ENCODE results near the gene CCDC157. TPM values are rescaled to one million over a fixed set of nuclear protein-coding genes. Genes with fewer than 3 reads are reported as not detected.

Gene CCDC157
- total RNA-seq, 6 donors from 2014 or later: 3.3 to 16.8 (median 7.9) TPM

DNA sequence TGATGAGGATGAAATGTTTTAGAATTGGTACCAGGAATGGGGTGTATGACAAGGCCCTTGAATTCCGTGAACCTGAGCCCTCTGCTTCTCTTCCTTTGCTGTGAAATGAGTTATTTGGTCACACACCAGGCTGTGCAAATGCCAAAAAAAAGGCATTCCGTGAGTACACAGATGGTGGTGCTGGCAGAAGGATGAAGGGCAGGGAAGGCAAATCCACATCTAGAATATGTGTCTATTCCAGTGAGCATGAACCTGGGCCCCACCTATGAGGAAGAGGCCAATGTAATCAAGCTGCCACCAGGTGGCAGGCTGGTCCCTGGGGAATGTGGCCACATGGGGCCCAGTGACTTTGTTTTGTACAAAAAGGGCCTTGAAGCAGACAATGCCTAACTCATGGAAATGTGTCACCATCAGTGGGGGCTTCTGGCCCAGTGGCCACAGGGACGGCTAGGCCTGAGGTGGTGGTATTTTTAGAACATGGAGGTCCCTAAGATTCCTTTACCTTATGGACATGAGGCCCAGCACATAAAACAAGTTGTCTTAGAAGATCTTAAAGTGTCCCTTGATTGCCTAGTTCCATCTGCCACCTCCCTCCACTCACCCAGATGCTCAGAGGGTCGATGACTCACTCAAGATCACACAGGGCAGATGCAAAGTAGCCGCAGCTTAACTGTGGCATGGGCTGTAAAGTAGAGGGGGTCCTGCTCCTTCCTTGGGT lies 34.3 kb downstream of the CCDC157 start:
- TF ChIP-seq POLR2AphosphoS5 (IDR thresholded peaks at IDR 0.05) (no peak), POLR2A (IDR thresholded peaks at IDR 0.05) (no peak), EP300 (IDR thresholded peaks at IDR 0.05) (no peak)
- TF ChIP-seq, protein P1, sequence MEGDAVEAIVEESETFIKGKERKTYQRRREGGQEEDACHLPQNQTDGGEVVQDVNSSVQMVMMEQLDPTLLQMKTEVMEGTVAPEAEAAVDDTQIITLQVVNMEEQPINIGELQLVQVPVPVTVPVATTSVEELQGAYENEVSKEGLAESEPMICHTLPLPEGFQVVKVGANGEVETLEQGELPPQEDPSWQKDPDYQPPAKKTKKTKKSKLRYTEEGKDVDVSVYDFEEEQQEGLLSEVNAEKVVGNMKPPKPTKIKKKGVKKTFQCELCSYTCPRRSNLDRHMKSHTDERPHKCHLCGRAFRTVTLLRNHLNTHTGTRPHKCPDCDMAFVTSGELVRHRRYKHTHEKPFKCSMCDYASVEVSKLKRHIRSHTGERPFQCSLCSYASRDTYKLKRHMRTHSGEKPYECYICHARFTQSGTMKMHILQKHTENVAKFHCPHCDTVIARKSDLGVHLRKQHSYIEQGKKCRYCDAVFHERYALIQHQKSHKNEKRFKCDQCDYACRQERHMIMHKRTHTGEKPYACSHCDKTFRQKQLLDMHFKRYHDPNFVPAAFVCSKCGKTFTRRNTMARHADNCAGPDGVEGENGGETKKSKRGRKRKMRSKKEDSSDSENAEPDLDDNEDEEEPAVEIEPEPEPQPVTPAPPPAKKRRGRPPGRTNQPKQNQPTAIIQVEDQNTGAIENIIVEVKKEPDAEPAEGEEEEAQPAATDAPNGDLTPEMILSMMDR (IDR thresholded peaks at IDR 0.05): peak; percentile 74 to 88 (median 79)
- peak overlapping the region in 1 of 4 donors; percentile 33 for H3K27ac ChIP-seq

DNA sequence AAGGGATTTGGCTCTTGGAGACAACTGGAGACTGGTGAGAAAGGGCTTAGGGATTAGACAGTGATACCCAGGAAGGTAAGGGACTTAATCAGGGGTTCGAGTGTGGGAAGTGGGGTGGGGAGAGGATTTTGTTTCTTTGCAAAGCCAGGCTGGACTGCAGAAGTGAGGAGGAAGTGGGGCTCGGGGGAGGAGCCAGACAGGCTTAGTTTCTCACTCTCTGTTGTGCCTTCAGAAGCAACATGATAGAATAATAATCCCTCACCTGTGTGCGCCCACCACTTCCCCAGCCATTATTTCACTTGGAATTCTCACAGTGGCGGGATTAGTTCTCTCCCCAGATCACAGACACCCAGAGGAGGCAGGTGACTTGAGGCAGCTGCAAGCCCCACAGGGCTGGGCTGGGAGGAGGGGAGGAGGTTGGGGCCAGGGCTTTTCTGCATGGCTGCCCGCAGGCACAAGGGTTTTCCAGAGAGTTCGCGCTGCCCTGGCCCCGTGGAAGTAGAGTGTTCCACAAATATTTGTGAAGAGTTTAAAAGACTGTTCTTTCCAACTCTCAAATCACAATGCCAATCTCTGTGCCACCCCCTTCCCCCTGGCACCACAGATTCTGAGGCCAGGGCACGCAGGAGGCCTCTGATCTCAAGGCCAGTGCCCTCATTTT lies 36.0 kb downstream of the CCDC157 start:
- ATAC-seq (ENCODE audit: low FRiP score in 2 of 2): no peak
- WGBS, 2 donors: 57 to 61% methylated on average over 5 to 9 of the region's 9 CpGs

More for the DNA sequence above, 34.3 kb downstream of the CCDC157 start:
- 60% methylated on average over 5 of the region's 5 CpGs for WGBS, 2 donors
- ATAC-seq (ENCODE audit: low FRiP score in 2 of 2) (peak in 1 of 2 donors; percentile 66), DNase-seq (peak in 1 of 2 donors; percentile 74)
- H3K27me3 ChIP-seq: no peaks in the 10 kb centered on the region
- H3K36me3 ChIP-seq: no peaks in the 10 kb centered on the region
- H3K9me3 ChIP-seq: no peaks in the 10 kb centered on the region
- H3K4me3 ChIP-seq: no peak overlapping the region
- H3K4me1 ChIP-seq: peaks cover 10 to 25% (median 15%) of the 10 kb centered on the region in 4 donors

DNA sequence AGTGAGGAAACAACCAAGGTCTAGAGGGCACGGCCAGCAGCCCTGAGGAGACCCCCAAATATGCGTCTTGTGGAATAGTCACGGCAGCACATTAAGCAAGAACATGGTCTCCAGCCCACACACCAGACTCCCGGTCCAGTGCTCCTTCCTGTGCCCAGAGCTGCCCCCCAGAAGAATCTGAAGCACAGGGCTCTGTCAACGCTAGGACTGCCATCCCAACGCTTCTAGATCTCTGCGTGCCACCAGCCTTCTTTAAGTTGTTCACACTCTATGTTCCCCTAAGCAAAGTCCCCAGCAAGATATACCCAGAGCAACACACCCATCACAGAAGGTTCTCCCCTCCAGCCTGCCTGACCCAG lies 36.5 kb downstream of the CCDC157 start:
- Histone ChIP-seq H3K4me1 (peaks cover 19 to 36% (median 23%) of the 10 kb centered on the region in 4 donors), H3K27ac (peak overlapping the region in 3 of 4 donors; percentile 36 to 72 (median 40)), H3K4me3 (no peak overlapping the region), H3K36me3 (no peaks in the 10 kb centered on the region), H3K9me3 (no peaks in the 10 kb centered on the region), H3K27me3 (peaks cover 0 to 18% (median 0%) of the 10 kb centered on the region in 4 donors)
- no peak for DNase-seq
- 78 to 91% methylated on average over 6 to 7 of the region's 7 CpGs for WGBS, 2 donors
- ATAC-seq (ENCODE audit: low FRiP score in 2 of 2): no peak
- TF ChIP-seq EP300 (IDR thresholded peaks at IDR 0.05) (no peak), POLR2AphosphoS5 (IDR thresholded peaks at IDR 0.05) (no peak), POLR2A (IDR thresholded peaks at IDR 0.05) (no peak)
- TF ChIP-seq, protein P1 (IDR thresholded peaks at IDR 0.05): no peak

More for the DNA sequence above, 36.0 kb downstream of the CCDC157 start:
- TF ChIP-seq POLR2A (IDR thresholded peaks at IDR 0.05): no peak
- TF ChIP-seq POLR2AphosphoS5 (IDR thresholded peaks at IDR 0.05): no peak
- TF ChIP-seq, protein P1 (IDR thresholded peaks at IDR 0.05): no peak
- DNase-seq: peak in 1 of 2 donors; percentile 30
- H3K4me3 ChIP-seq: no peak overlapping the region
- peaks cover 14 to 31% (median 18%) of the 10 kb centered on the region in 4 donors for H3K4me1 ChIP-seq
- no peaks in the 10 kb centered on the region for H3K36me3 ChIP-seq
- H3K27ac ChIP-seq: peak overlapping the region in 3 of 4 donors; percentile 36 to 72 (median 40)
- no peaks in the 10 kb centered on the region for H3K9me3 ChIP-seq
- H3K27me3 ChIP-seq: peaks cover 0 to 13% (median 0%) of the 10 kb centered on the region in 4 donors

DNA sequence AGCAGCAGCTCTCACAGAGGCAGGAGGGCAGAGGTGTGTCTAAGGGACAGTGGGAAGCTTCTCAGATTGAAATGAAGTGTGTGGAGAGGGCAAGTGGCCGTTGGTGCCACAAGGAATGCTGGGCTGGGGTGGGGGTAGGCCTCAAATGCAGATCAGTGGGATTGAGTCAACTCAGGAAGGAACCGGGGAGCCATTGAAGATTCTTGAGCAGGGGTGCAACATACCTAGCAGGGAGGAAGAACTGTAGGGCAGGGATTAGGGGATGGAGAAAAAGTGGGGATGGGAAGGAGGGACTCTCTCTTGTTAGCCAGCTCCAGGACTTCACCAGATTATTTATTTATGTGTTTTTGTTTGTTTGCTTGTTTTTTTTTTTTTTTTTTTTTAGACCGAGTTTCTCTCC lies 37.1 kb downstream of the CCDC157 start:
- Histone ChIP-seq H3K27ac (no peak overlapping the region), H3K4me3 (no peak overlapping the region), H3K9me3 (no peaks in the 10 kb centered on the region), H3K4me1 (peaks cover 20 to 36% (median 27%) of the 10 kb centered on the region in 4 donors), H3K27me3 (peaks cover 0 to 24% (median 0%) of the 10 kb centered on the region in 4 donors), H3K36me3 (no peaks in the 10 kb centered on the region)
- TF ChIP-seq POLR2AphosphoS5 (IDR thresholded peaks at IDR 0.05) (no peak), POLR2A (IDR thresholded peaks at IDR 0.05) (no peak), EP300 (IDR thresholded peaks at IDR 0.05) (no peak)
- TF ChIP-seq, protein P1 (IDR thresholded peaks at IDR 0.05): no peak
- DNase-seq (no peak), ATAC-seq (ENCODE audit: low FRiP score in 2 of 2) (no peak)
- WGBS, 2 donors: 80 to 82% methylated on average over 3 of the region's 3 CpGs

Measured in upper lobe of left lung (tissue), 6 donors.